Measurements from ENCODE around the gene TRPT1. TPM values are rescaled to one million over a fixed set of nuclear protein-coding genes. Genes with fewer than 3 reads are reported as not detected.

TRPT1 gene
- total RNA-seq, 4 donors from 2014 or later: 34.1 to 89.1 (median 43.6) TPM

DNA sequence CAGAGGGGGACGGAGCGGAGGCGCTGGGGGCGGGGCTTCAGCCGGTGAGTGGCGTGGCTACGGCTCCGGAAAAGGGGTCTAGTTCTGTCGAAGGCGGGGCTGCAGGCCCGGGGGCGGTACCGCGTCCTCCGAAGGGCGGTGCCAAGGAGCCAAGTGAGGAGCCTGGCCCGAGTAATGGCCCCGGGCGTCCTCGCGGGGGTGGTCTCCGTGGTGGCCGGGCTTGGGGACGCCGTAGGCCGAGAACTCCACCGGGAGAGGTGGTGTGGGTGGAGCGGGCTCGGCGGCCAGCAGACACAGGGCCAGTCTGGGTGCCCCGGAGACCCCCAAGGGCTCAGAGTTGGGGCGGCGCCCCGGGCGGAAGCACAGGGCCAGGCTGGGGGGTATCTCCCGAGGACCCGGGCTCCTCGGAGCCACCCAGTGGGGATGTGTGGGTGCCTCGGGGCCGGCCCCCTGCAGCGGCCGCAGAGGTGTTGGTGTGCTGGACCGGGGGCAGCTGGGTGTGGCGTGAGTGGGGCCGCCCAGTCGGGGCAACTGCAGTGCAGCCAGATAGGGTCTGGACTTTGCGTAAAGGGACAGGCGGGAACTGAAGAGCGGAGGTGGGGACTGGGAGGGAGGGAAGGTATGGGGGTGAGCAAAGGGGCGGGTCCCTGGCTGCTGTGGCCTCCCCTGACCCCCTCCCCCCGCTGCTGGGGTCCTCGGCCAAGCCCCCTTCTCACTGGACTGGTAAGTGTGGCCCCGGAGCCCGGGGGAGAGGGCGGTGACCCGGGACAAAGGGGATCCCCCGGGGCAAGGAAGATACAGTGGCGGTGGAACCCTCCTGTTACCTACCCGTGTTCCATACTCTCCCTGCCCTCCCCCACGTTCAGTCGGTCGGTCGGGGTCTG is 15.7 kb upstream of the TRPT1 start:
- TF ChIP-seq, protein P1, sequence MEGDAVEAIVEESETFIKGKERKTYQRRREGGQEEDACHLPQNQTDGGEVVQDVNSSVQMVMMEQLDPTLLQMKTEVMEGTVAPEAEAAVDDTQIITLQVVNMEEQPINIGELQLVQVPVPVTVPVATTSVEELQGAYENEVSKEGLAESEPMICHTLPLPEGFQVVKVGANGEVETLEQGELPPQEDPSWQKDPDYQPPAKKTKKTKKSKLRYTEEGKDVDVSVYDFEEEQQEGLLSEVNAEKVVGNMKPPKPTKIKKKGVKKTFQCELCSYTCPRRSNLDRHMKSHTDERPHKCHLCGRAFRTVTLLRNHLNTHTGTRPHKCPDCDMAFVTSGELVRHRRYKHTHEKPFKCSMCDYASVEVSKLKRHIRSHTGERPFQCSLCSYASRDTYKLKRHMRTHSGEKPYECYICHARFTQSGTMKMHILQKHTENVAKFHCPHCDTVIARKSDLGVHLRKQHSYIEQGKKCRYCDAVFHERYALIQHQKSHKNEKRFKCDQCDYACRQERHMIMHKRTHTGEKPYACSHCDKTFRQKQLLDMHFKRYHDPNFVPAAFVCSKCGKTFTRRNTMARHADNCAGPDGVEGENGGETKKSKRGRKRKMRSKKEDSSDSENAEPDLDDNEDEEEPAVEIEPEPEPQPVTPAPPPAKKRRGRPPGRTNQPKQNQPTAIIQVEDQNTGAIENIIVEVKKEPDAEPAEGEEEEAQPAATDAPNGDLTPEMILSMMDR (IDR thresholded peaks at IDR 0.05; ENCODE audit: low read depth): no peak

DNA sequence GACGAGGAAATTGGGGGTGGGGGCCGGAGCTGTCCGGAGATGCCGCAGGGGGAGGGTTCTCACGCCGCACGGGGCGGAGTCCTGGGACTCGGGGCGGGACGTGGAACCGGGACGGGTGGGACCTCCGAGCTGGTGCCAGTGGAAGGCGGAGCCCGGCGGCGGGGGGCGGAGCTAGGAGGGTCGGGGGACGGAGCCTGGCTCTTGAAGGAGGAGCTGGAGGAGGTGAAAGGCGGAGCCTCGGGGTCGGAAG is 15.2 kb upstream of the TRPT1 start:
- TF ChIP-seq, protein P1 (IDR thresholded peaks at IDR 0.05; ENCODE audit: low read depth): no peak

DNA sequence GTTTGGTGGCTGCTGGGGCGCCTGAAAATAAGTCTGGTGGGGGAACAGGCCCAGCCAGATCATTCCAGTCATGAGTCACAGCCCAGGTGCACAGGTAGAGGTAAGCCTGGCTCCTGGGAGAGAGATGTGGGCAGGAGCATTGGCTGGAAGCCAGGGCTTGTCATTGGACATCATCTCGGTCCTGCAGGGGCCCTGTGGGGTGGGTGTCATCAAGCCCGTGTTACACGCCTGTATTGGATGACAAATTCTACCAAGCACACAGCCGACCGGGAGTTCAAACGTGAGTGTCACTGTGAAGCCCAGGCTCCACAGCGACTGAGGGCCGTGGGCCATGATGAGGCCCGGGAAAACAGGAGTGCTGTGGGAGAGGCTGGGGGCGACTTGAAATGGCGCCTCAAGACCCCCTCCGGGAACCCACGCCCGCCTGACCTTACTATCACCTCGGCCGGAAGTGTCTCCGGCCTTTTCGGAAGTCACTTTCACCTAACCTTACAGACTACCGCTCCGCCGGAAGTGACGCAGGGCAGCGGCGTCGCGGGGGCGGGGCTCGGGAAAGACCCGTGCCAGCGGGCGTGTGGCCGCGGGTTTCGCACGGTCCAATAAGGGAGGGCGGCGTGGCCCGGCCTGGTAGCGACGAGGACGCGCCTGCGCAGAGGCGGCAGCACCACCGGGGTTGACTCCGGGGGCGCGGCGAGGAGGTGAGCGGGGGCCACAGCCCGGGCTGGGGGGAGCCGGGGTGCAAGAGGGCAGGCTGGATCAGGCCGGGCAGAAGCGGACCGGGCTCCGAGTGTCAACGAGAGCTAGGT is 14.7 kb upstream of the TRPT1 start, which contains the start of gene FKBP2:
Gene FKBP2 (plus strand): TSS at position 661 of the 806 bp plus-strand sequence. CDS start 1,293 bp downstream, outside the sequence.
- TF ChIP-seq, protein P1 (IDR thresholded peaks at IDR 0.05; ENCODE audit: low read depth): no peak

DNA sequence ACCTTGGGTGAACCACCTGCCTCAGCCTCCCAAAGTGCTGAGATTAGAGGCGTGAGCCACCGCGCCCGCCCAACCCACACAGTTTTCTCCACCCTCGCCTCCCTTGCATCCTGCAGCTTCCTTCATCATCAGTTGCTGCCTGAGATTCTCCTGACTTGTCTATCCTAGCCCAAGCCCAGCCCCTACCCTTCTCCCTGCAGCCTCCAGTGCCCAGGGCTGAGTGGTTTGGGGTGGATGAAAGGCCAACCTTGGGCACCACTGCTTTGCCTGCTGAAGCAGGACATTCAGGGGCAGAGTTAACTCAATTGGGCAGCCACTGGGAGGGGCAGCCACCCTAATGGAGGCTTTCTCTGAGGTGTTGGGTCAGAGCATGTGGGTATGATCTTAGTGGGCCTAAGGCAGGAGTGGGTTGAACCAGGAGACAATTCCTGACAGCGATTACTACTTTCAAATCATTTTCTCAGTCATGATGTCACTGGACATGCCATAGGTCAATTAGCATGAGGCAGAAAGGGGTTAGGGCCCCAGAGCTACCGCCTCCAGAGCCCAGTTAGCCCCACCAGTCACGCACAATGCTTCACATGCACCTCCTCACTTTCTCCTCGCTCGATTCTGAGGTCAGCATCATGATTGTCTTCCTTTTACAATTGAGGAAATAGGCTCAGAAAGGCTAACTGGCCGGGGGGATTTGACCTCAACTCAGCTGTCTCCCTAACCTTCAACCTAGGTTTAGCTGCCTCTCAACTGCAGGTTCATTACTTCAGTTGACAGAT is 13.9 kb upstream of the TRPT1 start:
- TF ChIP-seq, protein P1 (IDR thresholded peaks at IDR 0.05; ENCODE audit: low read depth): no peak

DNA sequence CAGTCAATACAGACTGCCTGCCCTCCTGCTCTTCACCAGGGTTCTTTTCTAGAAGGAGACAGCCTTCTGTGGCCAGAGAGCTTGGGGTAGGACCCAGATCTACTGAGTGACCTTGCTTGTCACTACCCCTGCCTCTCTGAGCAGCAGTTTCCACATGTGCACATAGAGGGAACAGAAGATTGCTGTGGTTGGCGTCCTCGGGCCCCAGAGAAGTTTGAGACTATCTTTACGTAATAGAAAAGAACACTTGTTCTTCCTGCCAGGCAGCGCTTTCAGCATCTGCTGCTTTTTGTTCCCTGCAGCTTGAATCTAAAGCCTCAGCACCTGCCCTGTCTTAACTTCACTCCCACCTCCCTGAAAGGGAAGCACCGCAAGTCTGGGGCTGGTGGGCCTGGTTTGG is 13.0 kb upstream of the TRPT1 start:
- TF ChIP-seq, protein P1 (IDR thresholded peaks at IDR 0.05; ENCODE audit: low read depth): no peak

DNA sequence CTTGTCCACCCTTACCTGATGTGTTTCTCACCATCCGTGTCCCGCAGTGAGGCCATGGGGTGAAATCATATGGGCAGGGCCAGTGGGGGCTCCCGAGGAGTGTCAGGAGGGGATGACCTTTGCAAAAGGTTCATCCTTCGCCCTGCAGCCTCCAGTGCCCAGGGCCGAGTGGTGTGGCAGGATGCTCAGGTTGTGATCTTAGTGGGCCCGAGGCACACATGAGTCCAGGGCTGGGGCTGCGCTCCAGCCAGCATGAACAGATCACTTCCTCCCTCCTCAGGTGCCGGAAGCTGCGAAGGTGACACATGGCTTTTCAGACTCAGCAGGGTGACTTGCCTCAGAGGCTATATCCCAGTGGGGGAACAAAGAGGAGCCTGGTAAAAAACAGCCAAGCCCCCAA is 12.1 kb upstream of the TRPT1 start:
- TF ChIP-seq, protein P1 (IDR thresholded peaks at IDR 0.05; ENCODE audit: low read depth): no peak
